Mononuclear cell (primary cell): ENCODE measurements around the gene BHLHA15. TPM values are rescaled to one million over a fixed set of nuclear protein-coding genes. Genes with fewer than 3 reads are reported as not detected.

Experiments used
- H3K27me3 ChIP-seq: 2 replicates; pipeline ENCODE4 v1.6.0; 2011; ENCODE audit warnings: low read length, control low read depth; ENCODE audit not compliant: insufficient read depth
- H3K4me1 ChIP-seq: 2 replicates; pipeline ENCODE4 v1.5.1; 2011; ENCODE audit warnings: mild to moderate bottlenecking, low read length, control low read depth; ENCODE audit not compliant: insufficient read depth
- H3K4me3 ChIP-seq: 2 replicates; pipeline ENCODE4 v1.5.1; 2011; ENCODE audit warnings: mild to moderate bottlenecking, low read length, moderate library complexity
- H3K9me3 ChIP-seq: 2 replicates; pipeline ENCODE4 v1.5.1; 2011; ENCODE audit warnings: low read depth, mild to moderate bottlenecking, control low read depth, low read length
- total RNA-seq: library from RNA; depleted of rRNA; stranded (reverse); fragments of >200 nt; gene quantifications from one replicate; pipeline ENCODE4 v1.2.3, GENCODE V29; 2012

Gene BHLHA15
- total RNA-seq, result not detected

- no peaks in the 10 kb centered on the region for H3K4me1 ChIP-seq
- H3K9me3 ChIP-seq, result no peaks in the 10 kb centered on the region
- no peak within 1 kb of the TSS for H3K4me3 ChIP-seq
- H3K27me3 ChIP-seq, result peaks cover 2% of the 10 kb centered on the region
These were observed at the start of gene BHLHA15 for GRCh38 chr7:98211221-98211675. Gene BHLHA15, plus strand, starts transcription at chr7:98211439. Its CDS starts 871 bp downstream, at chr7:98212310.

- H3K27me3 ChIP-seq, result peaks cover 4% of the 10 kb centered on the region
- H3K9me3 ChIP-seq, result no peaks in the 10 kb centered on the region
- H3K4me3 ChIP-seq, result no peak overlapping the region
- peaks cover 11% of the 10 kb centered on the region for H3K4me1 ChIP-seq
These were observed 48.5 kb upstream of the BHLHA15 start for GRCh38 chr7:98162758-98163157.

GRCh38 chr7:98163269-98163668, 48.0 kb upstream of the BHLHA15 start:
- H3K27me3 ChIP-seq, result peaks cover 4% of the 10 kb centered on the region
- no peaks in the 10 kb centered on the region for H3K9me3 ChIP-seq
- H3K4me3 ChIP-seq, result no peak overlapping the region
- peaks cover 11% of the 10 kb centered on the region for H3K4me1 ChIP-seq

- H3K4me1 ChIP-seq, result peaks cover 11% of the 10 kb centered on the region
- peaks cover 4% of the 10 kb centered on the region for H3K27me3 ChIP-seq
- no peak overlapping the region for H3K4me3 ChIP-seq
These were observed 47.3 kb upstream of the BHLHA15 start for GRCh38 chr7:98163704-98164494.

GRCh38 chr7:98165827-98166667, 45.2 kb upstream of the BHLHA15 start:
- H3K4me3 ChIP-seq, result no peak overlapping the region
- H3K9me3 ChIP-seq, result no peaks in the 10 kb centered on the region
- peaks cover 11% of the 10 kb centered on the region for H3K4me1 ChIP-seq
- H3K27me3 ChIP-seq, result peaks cover 4% of the 10 kb centered on the region

More at GRCh38 chr7:98163704-98164494, 47.3 kb upstream of the BHLHA15 start:
- no peaks in the 10 kb centered on the region for H3K9me3 ChIP-seq

- Histone ChIP-seq H3K4me1 (peaks cover 11% of the 10 kb centered on the region), H3K4me3 (no peak overlapping the region), H3K27me3 (peaks cover 2% of the 10 kb centered on the region), H3K9me3 (no peaks in the 10 kb centered on the region)
These were observed 44.6 kb upstream of the BHLHA15 start for GRCh38 chr7:98166668-98166970.

GRCh38 chr7:98167653-98168052, 43.6 kb upstream of the BHLHA15 start:
- Histone ChIP-seq H3K27me3 (no peaks in the 10 kb centered on the region), H3K4me1 (peaks cover 7% of the 10 kb centered on the region), H3K4me3 (no peak overlapping the region), H3K9me3 (no peaks in the 10 kb centered on the region)

- H3K4me3 ChIP-seq, result no peak overlapping the region
- no peaks in the 10 kb centered on the region for H3K27me3 ChIP-seq
- no peaks in the 10 kb centered on the region for H3K9me3 ChIP-seq
- H3K4me1 ChIP-seq, result peaks cover under 1% of the 10 kb centered on the region
These were observed 42.9 kb upstream of the BHLHA15 start for GRCh38 chr7:98168181-98168903.

GRCh38 chr7:98168904-98169621, 42.2 kb upstream of the BHLHA15 start:
- H3K27me3 ChIP-seq, result no peaks in the 10 kb centered on the region
- H3K4me1 ChIP-seq, result no peaks in the 10 kb centered on the region
- no peak overlapping the region for H3K4me3 ChIP-seq
- H3K9me3 ChIP-seq, result no peaks in the 10 kb centered on the region

GRCh38 chr7:98170966-98171365, 40.3 kb upstream of the BHLHA15 start:
- H3K27me3 ChIP-seq, result no peaks in the 10 kb centered on the region
- H3K9me3 ChIP-seq, result no peaks in the 10 kb centered on the region
- H3K4me3 ChIP-seq, result no peak overlapping the region
- H3K4me1 ChIP-seq, result no peaks in the 10 kb centered on the region

- H3K27me3 ChIP-seq, result no peaks in the 10 kb centered on the region
- H3K4me1 ChIP-seq, result no peaks in the 10 kb centered on the region
- no peaks in the 10 kb centered on the region for H3K9me3 ChIP-seq
- H3K4me3 ChIP-seq, result no peak overlapping the region
These were observed 39.8 kb upstream of the BHLHA15 start for GRCh38 chr7:98171449-98171848.

- H3K4me3 ChIP-seq, result no peak overlapping the region
- no peaks in the 10 kb centered on the region for H3K4me1 ChIP-seq
- H3K9me3 ChIP-seq, result no peaks in the 10 kb centered on the region
- no peaks in the 10 kb centered on the region for H3K27me3 ChIP-seq
These were observed 36.6 kb upstream of the BHLHA15 start for GRCh38 chr7:98174334-98175259.

GRCh38 chr7:98175260-98175940, 35.8 kb upstream of the BHLHA15 start:
- Histone ChIP-seq H3K27me3 (no peaks in the 10 kb centered on the region), H3K4me1 (no peaks in the 10 kb centered on the region), H3K4me3 (no peak overlapping the region), H3K9me3 (no peaks in the 10 kb centered on the region)
